Measurements from ENCODE around the gene IRF4.

IRF4 gene

GRCh38 chr6:428047-428603, 36.6 kb downstream of the IRF4 start:
- Histone ChIP-seq H3K27ac (ENCODE audit: low read length) (no peak overlapping the region), H3K9ac (ENCODE audit: low read length) (no peak overlapping the region), H3F3A (ENCODE audit: insufficient read depth, low read length) (0 out of 2 replicates have a peak, but pooled peaks cover 4% of the 10 kb centered on the region), H3K79me2 (ENCODE audit: low read length) (no peaks in the 10 kb centered on the region), H3K27me3 (replicated peaks; ENCODE audit: insufficient read depth, low read length) (no peaks in the 10 kb centered on the region), H4K20me1 (ENCODE audit: insufficient read depth, low read length) (no peaks in the 10 kb centered on the region), H2AFZ (ENCODE audit: low read length) (no peak overlapping the region), H3K4me3 (ENCODE audit: low read length) (no peak overlapping the region), H3K4me2 (ENCODE audit: low read depth, low read length) (no peak overlapping the region), H3K36me3 (replicated peaks; ENCODE audit: insufficient read depth, low read length) (no peaks in the 10 kb centered on the region), H3K9me2 (replicated peaks; ENCODE audit: insufficient read depth, low read length) (no peaks in the 10 kb centered on the region), H3K9me3 (replicated peaks; ENCODE audit: insufficient read depth, low read length) (no peaks in the 10 kb centered on the region), H3K4me1 (ENCODE audit: low read length) (0 out of 2 replicates have a peak, but pooled peaks cover 6% of the 10 kb centered on the region)
- DNase-seq: no peak
- TF ChIP-seq CTCF (IDR thresholded peaks at IDR 0.05; ENCODE audit: low read length) (no peak), EZH2phosphoT487 (IDR thresholded peaks at IDR 0.05; ENCODE audit: low read length) (no peak), EZH2 (optimal IDR thresholded peaks at IDR 0.05; ENCODE audit: low read depth, low read length) (no peak)

GRCh38 chr6:429515-430121, 38.1 kb downstream of the IRF4 start:
- no peak overlapping the region for H3K4me2 ChIP-seq (ENCODE audit: low read depth, low read length)
- no peak overlapping the region for H2AFZ ChIP-seq (ENCODE audit: low read length)
- H3K9me2 ChIP-seq (replicated peaks; ENCODE audit: insufficient read depth, low read length): no peaks in the 10 kb centered on the region
- no peaks in the 10 kb centered on the region for H3K36me3 ChIP-seq (replicated peaks; ENCODE audit: insufficient read depth, low read length)
- H3K4me3 ChIP-seq (ENCODE audit: low read length): no peak overlapping the region
- H3F3A ChIP-seq (ENCODE audit: insufficient read depth, low read length): 0 out of 2 replicates have a peak, but pooled peaks cover 10% of the 10 kb centered on the region
- no peak overlapping the region for H3K27ac ChIP-seq (ENCODE audit: low read length)
- H3K79me2 ChIP-seq (ENCODE audit: low read length): no peaks in the 10 kb centered on the region
- no peak for TF ChIP-seq CTCF (IDR thresholded peaks at IDR 0.05; ENCODE audit: low read length)
- no peak for TF ChIP-seq EZH2phosphoT487 (IDR thresholded peaks at IDR 0.05; ENCODE audit: low read length)
- no peak for TF ChIP-seq EZH2 (optimal IDR thresholded peaks at IDR 0.05; ENCODE audit: low read depth, low read length)
- no peaks in the 10 kb centered on the region for H3K27me3 ChIP-seq (replicated peaks; ENCODE audit: insufficient read depth, low read length)
- DNase-seq: peak; percentile 31
- peaks cover 12% of the 10 kb centered on the region for H3K4me1 ChIP-seq (ENCODE audit: low read length)
- no peaks in the 10 kb centered on the region for H3K9me3 ChIP-seq (replicated peaks; ENCODE audit: insufficient read depth, low read length)
- no peaks in the 10 kb centered on the region for H4K20me1 ChIP-seq (ENCODE audit: insufficient read depth, low read length)
- no peak overlapping the region for H3K9ac ChIP-seq (ENCODE audit: low read length)

GRCh38 chr6:431504-431903, 40.0 kb downstream of the IRF4 start:
- Histone ChIP-seq H3K79me2 (ENCODE audit: low read length) (no peaks in the 10 kb centered on the region), H3K27me3 (replicated peaks; ENCODE audit: insufficient read depth, low read length) (no peaks in the 10 kb centered on the region), H3K4me1 (ENCODE audit: low read length) (peaks cover 16% of the 10 kb centered on the region), H3K27ac (ENCODE audit: low read length) (no peak overlapping the region), H3K4me2 (ENCODE audit: low read depth, low read length) (no peak overlapping the region), H3K9me2 (replicated peaks; ENCODE audit: insufficient read depth, low read length) (no peaks in the 10 kb centered on the region), H4K20me1 (ENCODE audit: insufficient read depth, low read length) (no peaks in the 10 kb centered on the region), H3K4me3 (ENCODE audit: low read length) (no peak overlapping the region), H3K9ac (ENCODE audit: low read length) (no peak overlapping the region), H2AFZ (ENCODE audit: low read length) (no peak overlapping the region), H3K36me3 (replicated peaks; ENCODE audit: insufficient read depth, low read length) (no peaks in the 10 kb centered on the region), H3F3A (ENCODE audit: insufficient read depth, low read length) (peaks cover 18% of the 10 kb centered on the region), H3K9me3 (replicated peaks; ENCODE audit: insufficient read depth, low read length) (no peaks in the 10 kb centered on the region)
- no peak for DNase-seq
- TF ChIP-seq EZH2 (optimal IDR thresholded peaks at IDR 0.05; ENCODE audit: low read depth, low read length) (no peak), EZH2phosphoT487 (IDR thresholded peaks at IDR 0.05; ENCODE audit: low read length) (no peak), CTCF (IDR thresholded peaks at IDR 0.05; ENCODE audit: low read length) (no peak)

Measured in MM.1S (cell line).